ENCODE measurements around the gene CD81.

- TF ChIP-seq CREB5 (CRISPR knock-in tag; IDR thresholded peaks at IDR 0.05; ENCODE audit: low read depth) (no peak), ZFP30 (CRISPR knock-in tag; IDR thresholded peaks at IDR 0.05) (no peak), RARB (CRISPR knock-in tag; IDR thresholded peaks at IDR 0.05) (no peak), PPARA (CRISPR knock-in tag; IDR thresholded peaks at IDR 0.05; ENCODE audit: borderline replicate concordance) (no peak), TSHZ2 (CRISPR knock-in tag; IDR thresholded peaks at IDR 0.05) (no peak), ZFP3 (CRISPR knock-in tag; IDR thresholded peaks at IDR 0.05) (no peak), ZNF70 (CRISPR knock-in tag; IDR thresholded peaks at IDR 0.05) (no peak), POU6F1 (CRISPR knock-in tag; IDR thresholded peaks at IDR 0.05; ENCODE audit: borderline replicate concordance, low read depth) (no peak), SNAI2 (CRISPR knock-in tag; IDR thresholded peaks at IDR 0.05) (no peak), TCF4 (CRISPR knock-in tag; IDR thresholded peaks at IDR 0.05; ENCODE audit: borderline replicate concordance) (no peak), CSRNP3 (CRISPR knock-in tag; IDR thresholded peaks at IDR 0.05) (no peak), GLIS3 (CRISPR knock-in tag; IDR thresholded peaks at IDR 0.05) (no peak), TOX (CRISPR knock-in tag; IDR thresholded peaks at IDR 0.05; ENCODE audit: borderline replicate concordance) (no peak)
These were observed 7.2 kb upstream of the CD81 start for GRCh38 chr11:2369896-2370295.
